Activated CD8-positive, alpha-beta memory T cell treated with anti-CD3 and anti-CD28 coated beads for 1 hour (primary cell): ENCODE measurements around the gene CAMK2A.

Experiments used
- DNase-seq, 2 donors: peaks; one replicate each; pipeline ENCODE4 v3.0.0-alpha.2; 2020; ENCODE audit warnings: low read depth in 1 of 2; ENCODE audit errors: extremely low read depth in 1 of 2

The CAMK2A gene

GRCh38 chr5:150283904-150284303, 5.7 kb downstream of the CAMK2A start:
- DNase-seq = no peak

- DNase-seq = no peak
Measured at GRCh38 chr5:150281987-150282386, 7.6 kb downstream of the CAMK2A start.

GRCh38 chr5:150279330-150280020, 10.1 kb downstream of the CAMK2A start:
- no peak for DNase-seq

DNA sequence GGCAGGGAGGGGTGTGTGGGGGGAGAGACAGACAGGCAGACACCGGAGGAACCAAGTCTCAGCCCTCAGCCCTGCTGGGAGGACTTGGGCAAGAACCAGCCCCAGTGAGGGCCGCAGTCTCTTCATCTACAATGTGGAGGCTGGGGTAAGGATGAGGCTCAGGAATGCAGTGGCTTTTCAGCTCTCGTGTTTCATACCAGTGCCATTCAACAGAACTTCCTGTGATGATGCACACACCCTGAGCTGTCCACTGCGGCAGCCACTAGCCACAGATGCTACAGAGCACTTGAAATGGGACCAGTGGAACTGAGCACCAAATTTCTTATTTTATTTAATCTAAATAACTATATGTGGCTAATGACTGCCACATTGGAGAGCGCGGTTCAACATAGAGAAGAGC, 10.7 kb downstream of the CAMK2A start:
- DNase-seq = no peak

- no peak for DNase-seq
Measured at GRCh38 chr5:150278046-150278730, 11.4 kb downstream of the CAMK2A start.

DNA sequence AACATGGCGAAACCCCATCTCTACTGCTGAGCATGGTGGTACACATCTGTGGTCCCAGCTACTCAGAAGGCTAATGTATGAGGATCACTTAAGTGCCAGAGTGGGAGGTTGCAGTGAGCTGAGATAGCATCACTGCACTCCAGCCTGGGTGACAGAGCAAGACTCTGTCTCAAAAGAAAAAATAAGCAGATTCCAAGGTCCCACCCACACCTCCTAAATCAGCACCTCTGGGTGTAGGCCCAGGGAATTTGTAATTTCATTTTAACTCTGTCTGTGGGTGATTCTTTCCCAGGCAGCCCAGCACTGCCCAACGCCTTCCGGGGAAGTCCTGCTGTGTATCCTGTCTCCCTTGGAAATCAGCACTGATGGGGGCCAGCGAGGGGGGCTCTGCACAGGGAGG, 12.5 kb downstream of the CAMK2A start:
- DNase-seq = no peak

DNA sequence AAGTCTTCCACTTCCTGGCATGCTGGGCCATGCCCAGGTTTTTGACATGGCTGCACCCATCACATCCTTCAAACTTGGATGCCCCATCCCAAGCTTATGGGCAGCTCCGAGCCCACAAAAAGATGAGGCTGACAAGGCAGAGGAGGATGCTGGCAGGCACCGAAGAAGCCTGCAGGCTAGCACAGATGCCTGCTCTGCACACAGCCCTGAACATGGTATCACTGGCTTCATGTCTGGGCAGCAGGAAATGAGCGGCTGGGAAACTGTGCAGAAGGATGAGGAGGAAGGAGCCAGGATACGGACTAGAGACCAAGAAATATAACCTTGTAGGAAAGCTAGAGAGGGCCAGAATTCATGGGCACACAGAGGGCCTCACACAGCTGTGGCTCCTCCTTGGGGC, 14.8 kb downstream of the CAMK2A start:
- DNase-seq = no peak

- no peak for DNase-seq
Measured at GRCh38 chr5:150272531-150272930, 17.0 kb downstream of the CAMK2A start.

GRCh38 chr5:150271923-150272322, 17.6 kb downstream of the CAMK2A start:
- no peak for DNase-seq

DNA sequence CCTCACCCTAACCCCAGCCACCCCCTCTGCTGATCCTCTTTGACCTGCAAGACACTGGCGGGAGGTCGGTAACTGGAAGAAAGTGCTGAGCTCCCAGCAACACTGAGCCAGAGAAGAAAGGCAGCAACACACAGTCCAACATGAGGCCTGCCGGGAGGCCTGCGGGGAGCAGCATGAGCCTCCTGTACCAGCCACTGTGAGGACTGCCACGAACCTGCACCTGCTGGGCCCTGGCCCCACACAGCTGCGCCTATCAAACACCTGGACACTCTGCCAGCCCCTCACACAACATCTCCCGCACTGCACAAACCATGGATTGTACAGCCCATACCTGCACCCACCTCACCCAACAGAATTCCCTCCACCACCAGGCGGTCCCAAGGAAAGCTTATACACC, 18.3 kb downstream of the CAMK2A start:
- no peak for DNase-seq

DNA sequence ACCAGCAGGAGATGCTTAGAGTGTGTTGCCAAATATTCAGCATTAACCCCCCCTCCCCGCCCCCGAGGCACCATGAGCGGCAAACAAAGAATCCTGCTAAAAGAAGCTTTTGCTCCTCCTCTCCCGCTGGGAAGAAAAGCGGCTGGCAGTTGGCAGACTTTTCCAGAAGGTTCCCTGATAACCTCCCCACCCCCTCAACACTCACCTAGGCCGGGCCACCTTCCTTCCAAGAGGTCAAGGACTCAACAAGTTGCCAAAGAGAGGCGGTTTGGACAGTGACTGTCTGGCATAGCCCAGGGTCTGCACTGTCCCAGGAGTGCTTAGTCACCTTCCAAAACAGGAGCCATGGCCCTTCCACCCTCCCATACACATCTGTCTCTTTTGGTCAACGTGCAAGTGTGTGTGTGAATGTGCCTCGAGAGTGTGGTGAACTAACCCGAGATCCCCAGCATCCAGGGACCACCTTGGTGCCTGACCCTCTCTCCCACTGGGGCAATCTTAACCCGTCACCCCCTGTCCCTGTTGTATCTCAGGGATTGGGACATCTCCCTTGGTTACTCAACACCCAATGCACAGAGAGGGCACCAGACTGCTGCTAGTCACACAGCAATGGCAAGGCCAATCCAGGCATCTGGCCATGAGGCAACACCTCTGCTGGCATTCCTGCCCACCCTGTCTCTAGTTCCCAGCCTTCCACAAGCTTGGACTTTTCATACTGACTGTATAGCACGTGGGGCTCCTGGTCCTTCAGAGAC, 18.9 kb downstream of the CAMK2A start:
- DNase-seq = no peak

DNA sequence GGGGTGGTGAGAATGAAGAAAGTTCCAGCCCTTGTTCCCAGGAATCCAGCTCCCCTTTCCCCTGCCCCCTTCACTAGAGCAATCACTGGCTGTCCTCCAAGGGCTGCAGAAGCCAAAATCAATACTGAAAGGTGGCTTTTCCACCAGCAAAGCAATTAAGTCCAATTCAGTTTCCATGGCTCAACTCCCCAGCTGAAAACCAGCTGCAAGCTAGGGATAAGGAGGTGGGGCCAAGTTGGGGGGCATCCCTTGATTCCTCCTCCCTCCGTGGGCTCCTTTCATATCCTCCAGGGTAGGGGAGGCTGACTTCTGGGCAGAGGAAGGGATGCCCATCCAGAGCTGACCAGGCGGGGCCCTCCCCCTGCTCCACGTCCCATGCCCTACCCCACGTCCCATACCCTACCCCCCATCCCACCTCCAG, 22.7 kb downstream of the CAMK2A start:
- DNase-seq = no peak

DNA sequence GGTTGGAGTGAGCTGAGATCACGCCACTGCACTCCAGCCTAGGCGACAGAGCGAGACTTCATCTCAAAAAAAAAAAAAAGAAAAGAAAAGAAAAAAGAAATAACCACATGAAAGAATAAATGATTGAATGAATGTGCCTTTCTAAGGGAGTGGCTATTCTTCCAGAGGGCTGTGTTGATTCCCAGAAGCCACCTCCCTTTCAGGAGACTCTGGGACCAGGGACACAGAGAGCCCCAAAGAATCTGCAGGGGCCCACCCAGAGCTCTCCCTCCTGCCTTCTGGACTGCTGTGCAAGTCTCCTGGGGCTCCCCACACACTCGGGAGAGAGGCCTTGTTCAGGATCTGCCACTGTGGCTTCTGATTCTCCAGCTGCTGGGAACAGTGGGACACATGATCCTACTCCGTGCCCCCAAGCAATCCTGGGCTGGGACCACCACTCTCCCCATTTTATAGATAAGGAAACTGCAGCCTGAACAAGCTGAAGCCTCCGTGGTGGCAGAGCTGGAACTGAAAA, 23.6 kb downstream of the CAMK2A start:
- no peak for DNase-seq

DNA sequence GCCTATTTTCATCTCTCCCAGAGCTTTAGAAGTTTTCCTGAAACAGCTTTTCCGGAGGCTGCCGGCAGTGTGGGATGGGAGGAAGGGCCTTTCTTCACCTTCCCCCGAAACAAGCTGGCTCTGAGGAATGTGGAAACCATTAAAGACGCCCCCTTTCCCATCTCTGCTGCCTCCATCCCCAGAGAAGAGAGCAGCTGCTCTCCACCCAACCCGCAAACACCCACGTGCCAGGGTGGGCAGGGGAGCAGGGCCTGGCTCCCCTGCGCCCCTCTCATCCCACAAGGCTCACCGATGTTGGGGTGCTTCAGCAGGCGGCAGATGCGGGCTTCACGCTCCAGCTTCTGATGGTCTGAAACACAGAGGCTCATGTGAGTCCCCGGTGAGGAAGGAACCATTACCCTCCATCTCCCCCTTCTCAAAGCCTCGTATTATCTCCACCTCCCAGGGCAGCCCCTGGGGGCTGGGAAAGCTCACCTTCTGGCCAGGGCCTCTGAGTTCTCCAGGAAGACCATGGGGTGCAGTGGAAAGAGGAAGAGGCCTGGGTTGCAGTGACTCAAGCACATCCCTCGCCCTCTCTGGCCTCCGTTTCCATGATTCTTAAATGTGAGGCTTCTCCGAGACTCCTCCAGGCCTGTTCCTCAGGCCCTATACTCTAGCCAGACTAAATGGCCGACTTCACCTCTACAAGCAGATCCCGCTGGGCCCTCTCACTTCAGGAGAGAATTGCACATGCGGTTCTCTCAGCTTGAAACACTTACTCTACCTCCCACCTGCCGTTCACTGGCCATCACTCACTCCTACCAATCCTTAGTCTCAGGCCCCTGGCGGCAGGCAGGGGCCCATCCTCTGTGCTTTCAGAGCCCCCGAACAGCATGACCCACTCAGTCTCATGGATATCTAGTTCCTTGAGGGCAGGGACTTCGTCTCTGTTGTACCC, 24.6 kb downstream of the CAMK2A start:
- no peak for DNase-seq

DNA sequence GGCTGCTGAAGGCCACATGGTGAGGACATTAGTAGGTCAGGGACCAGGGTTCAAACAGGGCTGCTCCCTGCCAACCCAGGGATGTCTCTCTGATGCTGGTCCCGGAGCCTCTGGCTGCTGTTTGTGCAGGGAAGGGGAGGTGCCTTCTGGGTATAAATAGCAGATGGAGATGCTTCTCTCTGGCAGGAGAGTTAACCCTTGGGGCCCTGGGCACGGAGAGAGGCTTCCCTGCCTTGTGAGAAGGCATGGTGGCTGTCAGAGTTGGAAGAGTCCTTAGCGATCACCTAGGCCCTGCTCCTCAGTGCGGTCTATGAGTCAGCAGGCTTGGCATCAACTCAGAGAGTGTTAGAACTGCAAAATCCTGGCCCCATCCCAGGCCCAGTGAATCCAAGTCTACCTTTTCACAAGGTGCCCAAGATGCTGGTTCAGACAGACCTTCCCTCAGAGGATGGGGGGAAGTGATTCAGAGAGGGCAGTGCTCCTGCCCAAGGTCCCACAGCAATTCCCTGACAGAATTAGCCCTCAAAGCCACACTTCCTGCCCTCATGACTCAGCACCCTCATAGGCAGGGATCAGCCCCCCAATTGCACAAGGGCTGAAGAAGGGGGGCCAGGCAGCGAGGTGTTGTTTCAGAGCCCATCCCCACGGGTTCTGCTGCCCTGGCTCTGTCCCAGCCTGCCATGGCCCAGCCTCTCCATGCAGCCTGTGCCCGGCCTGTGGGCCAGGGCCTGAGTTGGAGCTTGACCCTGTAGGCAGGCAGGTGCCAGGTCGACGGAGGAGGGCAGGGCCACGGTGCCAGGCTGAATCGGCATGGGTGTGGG, 25.6 kb downstream of the CAMK2A start:
- no peak for DNase-seq

DNA sequence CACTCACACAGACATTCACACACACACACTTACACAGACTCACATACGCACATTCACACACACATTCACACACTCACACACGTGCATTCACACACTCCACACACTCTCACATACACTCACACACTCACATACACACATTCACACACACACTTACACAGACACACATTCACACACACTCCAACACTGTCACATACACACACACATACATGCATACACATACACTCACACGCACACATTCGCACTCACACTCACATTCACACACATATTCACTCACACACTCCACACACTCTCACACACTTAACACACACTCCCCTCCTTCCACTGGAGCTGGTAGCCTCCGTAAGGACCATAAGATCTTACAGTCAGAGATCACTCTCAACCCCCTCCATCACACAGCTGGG, 26.2 kb downstream of the CAMK2A start:
- no peak for DNase-seq

DNA sequence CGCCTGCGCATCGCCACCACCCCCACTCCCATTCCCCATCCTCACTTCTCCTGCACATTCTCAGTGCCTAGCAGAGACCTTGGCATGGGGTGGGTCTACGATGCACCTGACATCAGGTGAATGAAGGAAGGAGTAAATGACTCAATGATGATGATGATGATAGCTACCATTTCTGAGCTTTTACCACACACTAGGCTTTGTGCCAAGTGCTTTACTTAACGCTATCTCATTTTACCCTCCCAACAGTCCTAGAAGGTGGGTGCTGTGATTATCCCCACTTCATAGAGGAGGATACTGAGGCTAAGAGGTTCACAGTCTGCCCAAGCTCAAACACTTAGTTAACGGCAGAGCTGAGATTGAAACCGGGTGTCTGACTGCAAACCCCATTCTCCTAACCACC, 27.1 kb downstream of the CAMK2A start:
- no peak for DNase-seq

- no peak for DNase-seq
Measured at GRCh38 chr5:150261231-150261630, 28.3 kb downstream of the CAMK2A start.

- no peak for DNase-seq
Measured at GRCh38 chr5:150258130-150258529, 31.4 kb downstream of the CAMK2A start.

DNA sequence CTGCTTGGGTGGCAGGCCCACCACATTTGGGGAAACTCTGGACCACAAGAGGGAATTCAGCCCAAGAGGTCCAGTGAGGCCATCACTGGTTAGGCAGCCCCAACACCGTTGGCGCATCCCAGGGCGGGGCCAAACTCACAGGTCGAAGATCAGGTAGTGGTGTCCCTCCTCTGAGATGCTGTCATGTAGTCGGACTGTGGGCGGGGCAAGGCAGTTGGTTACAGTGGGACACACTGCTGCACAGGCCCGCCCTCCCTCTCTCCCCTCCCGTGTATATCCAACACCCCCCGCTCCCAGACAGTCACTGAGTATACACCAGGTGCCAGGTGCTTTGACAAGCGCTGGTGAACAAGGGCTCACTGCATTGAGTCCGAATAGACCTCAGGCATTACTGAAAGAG, 32.1 kb downstream of the CAMK2A start:
- DNase-seq = no peak
